GM10248 (cell line): Measurements from ENCODE around the gene SAA4.

Source experiments
- CTCF ChIA-PET: fragments of 300-600 bp; sonication (Branson Sonifier 250); formaldehyde crosslinking; extraction: SDS; loops from one replicate; lab custom pipeline; 2021; ENCODE audit warnings: antibody characterized with exemption; lab: Yijun Ruan, JAX
- POLR2A ChIA-PET: fragments of 350-650 bp; sonication (Branson Sonifier 250); formaldehyde crosslinking; extraction: SDS; loops from one replicate; lab custom pipeline; 2020; ENCODE audit warnings: antibody characterized with exemption; lab: Yijun Ruan, JAX
- DNase-seq: peaks from one replicate; pipeline ENCODE4 v3.0.0; 2012; ENCODE audit errors: extremely low spot score
- TF ChIP-seq, protein P1 (sequence below): IDR thresholded peaks from 2 replicates; pipeline ENCODE4 v1.5.1; 2012; ENCODE audit warnings: mild to moderate bottlenecking, low read depth; ENCODE audit errors: extremely low read depth, missing control alignments, control extremely low read depth

Gene SAA4

DNA sequence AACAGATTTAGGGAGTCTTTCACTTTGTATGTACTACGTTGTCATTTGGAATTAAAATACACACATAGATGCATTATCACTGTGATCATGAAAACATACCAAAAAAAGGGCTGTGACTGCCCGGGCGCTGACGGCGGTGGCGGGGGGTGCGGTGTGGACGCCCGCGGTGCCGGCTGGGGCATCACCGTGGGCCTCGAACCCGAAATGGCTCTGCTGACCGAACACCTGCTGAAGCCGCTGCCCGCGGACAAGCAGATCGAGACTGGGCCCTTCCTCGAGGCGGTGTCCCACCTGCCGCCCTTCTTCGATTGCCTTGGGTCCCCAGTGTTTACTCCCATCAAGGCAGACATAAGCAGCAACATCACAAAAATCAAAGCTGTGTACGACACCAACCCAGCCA is 47.8 kb downstream of the SAA4 start:
- ChIA-PET CTCF (interaction anchor here (1.9 to 2.1 kb wide), 2 partner anchors 15 to 73 kb away, joined by 8 to 11 read pairs; no protein-coding TSS in a partner anchor), POLR2A (no interaction called here)
- TF ChIP-seq, protein P1, sequence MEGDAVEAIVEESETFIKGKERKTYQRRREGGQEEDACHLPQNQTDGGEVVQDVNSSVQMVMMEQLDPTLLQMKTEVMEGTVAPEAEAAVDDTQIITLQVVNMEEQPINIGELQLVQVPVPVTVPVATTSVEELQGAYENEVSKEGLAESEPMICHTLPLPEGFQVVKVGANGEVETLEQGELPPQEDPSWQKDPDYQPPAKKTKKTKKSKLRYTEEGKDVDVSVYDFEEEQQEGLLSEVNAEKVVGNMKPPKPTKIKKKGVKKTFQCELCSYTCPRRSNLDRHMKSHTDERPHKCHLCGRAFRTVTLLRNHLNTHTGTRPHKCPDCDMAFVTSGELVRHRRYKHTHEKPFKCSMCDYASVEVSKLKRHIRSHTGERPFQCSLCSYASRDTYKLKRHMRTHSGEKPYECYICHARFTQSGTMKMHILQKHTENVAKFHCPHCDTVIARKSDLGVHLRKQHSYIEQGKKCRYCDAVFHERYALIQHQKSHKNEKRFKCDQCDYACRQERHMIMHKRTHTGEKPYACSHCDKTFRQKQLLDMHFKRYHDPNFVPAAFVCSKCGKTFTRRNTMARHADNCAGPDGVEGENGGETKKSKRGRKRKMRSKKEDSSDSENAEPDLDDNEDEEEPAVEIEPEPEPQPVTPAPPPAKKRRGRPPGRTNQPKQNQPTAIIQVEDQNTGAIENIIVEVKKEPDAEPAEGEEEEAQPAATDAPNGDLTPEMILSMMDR, result no peak
- no peak for DNase-seq
